ENCODE measurements around the gene ATP9B. TPM values are rescaled to one million over a fixed set of nuclear protein-coding genes. Genes with fewer than 3 reads are reported as not detected.

Gene ATP9B
- total and polyA plus RNA-seq, 12 donors = 6.7 to 19.7 (median 14.5) TPM

- DNase-seq (no peak), ATAC-seq (no peak)
- H3K36me3 ChIP-seq = peaks cover 0 to 19% (median 0%) of the 10 kb centered on the region in 9 donors
- intact Hi-C loops (cut with DNase I) = no loop called here
- TF ChIP-seq CTCF (IDR thresholded peaks at IDR 0.05) = no peak
- peaks cover 0 to 10% (median 0%) of the 10 kb centered on the region in 9 donors for H3K4me1 ChIP-seq
- H3K27me3 ChIP-seq = no peaks in the 10 kb centered on the region
- no peak overlapping the region for H3K4me3 ChIP-seq
- H3K27ac ChIP-seq = no peak overlapping the region
- H3K9me3 ChIP-seq = peaks cover 0 to 20% (median 3%) of the 10 kb centered on the region in 11 donors
- WGBS, 2 donors = 95% methylated on average over 3 of the region's 3 CpGs
Measured at GRCh38 chr18:79093986-79094385, 24.8 kb downstream of the ATP9B start.

DNA sequence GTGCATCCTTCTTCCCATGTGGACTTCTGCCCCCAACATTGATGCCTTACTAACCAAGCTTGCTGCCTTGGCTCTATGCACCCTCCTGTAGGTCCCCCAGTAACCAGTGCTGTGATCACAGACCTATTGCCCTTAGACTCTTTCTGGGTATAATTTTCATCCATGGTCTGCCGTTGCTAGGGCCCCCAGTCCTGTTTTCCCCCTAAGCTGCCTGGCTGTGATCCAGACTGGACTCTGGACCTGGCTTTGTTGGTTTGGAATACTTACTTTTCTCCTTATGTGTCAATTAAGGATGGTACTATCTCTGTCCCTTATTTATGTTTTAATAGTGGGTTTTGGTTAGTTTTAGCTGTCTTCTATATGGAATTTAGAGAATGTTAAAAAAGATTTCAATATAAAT is 26.0 kb downstream of the ATP9B start:
- no peak overlapping the region for H3K27ac ChIP-seq
- no peak for TF ChIP-seq CTCF (IDR thresholded peaks at IDR 0.05)
- no peak for DNase-seq
- peaks cover 0 to 10% (median 0%) of the 10 kb centered on the region in 9 donors for H3K4me1 ChIP-seq
- no peak for ATAC-seq
- peaks cover 0 to 16% (median 3%) of the 10 kb centered on the region in 11 donors for H3K9me3 ChIP-seq
- H3K36me3 ChIP-seq = peaks cover 0 to 28% (median 0%) of the 10 kb centered on the region in 9 donors
- WGBS, 2 donors = 61 to 63% methylated on average over 1 of the region's 1 CpG
- intact Hi-C loops (cut with DNase I) = no loop called here
- H3K27me3 ChIP-seq = no peaks in the 10 kb centered on the region
- H3K4me3 ChIP-seq = no peak overlapping the region

DNA sequence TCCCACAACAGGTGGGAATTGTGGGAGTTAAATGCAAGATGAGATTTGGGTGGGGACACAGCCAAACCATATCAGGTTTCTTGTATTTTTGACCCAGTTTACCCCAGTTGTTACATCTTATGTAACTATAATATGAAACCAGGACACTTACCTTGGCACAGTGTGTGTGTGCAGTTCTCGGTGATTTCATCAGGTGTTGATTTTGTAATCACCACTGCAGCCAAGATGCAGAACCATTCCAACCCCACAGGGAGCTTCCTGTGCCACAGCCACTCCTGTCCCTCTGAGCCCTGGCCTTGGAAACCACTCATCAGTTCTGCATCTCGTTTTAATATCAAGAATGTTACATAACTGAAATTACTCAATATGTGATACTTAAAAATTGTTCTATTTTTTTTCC is 31.8 kb downstream of the ATP9B start:
- no peak for ATAC-seq
- Histone ChIP-seq H3K4me1 (no peaks in the 10 kb centered on the region), H3K4me3 (no peak overlapping the region), H3K27me3 (no peaks in the 10 kb centered on the region), H3K36me3 (peaks cover 0 to 28% (median 0%) of the 10 kb centered on the region in 9 donors), H3K9me3 (no peaks in the 10 kb centered on the region), H3K27ac (no peak overlapping the region)
- no peak for TF ChIP-seq CTCF (IDR thresholded peaks at IDR 0.05)
- intact Hi-C loops (cut with DNase I) = no loop called here
- no peak for DNase-seq
- 66 to 80% methylated on average over 2 of the region's 2 CpGs for whole genome bisulfite sequencing, 2 donors

DNA sequence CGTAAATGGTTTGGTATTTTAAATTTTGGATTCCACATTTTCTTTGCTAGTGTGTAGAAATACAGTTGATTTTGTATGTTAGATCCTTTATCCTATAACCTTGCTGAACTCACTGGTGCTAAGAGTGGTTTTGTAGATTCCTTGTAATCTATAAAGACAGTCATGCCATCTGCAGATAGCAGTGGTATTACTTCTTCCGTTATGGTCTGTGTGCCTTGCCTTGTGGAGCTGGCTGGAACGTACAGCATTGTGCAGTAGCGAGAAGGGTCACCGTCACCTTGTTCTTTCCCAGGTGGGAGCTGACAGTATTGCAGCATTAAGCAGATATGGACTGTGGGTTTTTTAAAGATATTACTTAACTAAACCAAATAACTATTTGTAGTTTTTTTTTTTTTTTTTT is 33.7 kb downstream of the ATP9B start:
- no peak for DNase-seq

More for the DNA sequence above, 33.7 kb downstream of the ATP9B start:
- no peak for TF ChIP-seq CTCF (IDR thresholded peaks at IDR 0.05)
- intact Hi-C loops (cut with DNase I) = no loop called here
- no peak overlapping the region for H3K27ac ChIP-seq
- WGBS, 2 donors = 96 to 97% methylated on average over 5 of the region's 5 CpGs
- no peaks in the 10 kb centered on the region for H3K27me3 ChIP-seq
- no peak for ATAC-seq
- peaks cover 0 to 15% (median 0%) of the 10 kb centered on the region in 9 donors for H3K36me3 ChIP-seq
- H3K4me3 ChIP-seq = no peak overlapping the region
- H3K9me3 ChIP-seq = no peaks in the 10 kb centered on the region
- H3K4me1 ChIP-seq = peaks cover 0 to 3% (median 0%) of the 10 kb centered on the region in 9 donors
